ENCODE data around the gene JUN.

DNA sequence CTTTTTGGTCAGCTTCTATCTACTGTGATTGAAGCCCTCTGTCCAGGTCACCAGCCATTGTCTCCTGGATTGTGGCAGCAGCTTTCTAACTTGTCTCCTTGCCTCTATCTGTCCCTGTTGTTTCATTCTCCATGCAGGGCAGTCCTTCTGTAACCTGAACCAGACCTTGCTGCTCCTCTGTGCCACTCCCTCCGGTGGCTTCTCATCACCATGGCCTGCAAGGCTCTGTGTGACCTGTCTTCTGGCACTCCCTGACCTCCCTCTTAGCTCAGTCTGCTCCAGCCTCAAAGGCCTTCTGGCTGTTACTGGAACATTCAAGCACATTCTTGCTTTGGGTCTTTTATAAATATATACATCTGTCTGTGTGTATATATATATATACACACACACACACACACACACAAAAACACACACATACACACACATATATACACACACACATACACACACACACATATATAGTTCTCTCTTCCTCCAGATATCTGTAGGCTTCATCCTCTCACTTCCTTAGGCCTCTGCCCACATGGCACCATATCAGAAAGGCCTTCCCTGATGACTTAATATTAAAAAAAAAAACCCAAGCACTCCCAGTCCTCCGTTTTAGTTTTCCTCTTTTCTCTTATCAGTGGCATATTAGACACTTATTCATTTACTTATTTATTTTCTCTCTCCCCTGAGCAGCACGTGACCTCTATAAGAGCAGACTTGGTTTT is 21.2 kb upstream of the JUN start:
- no peak for TF ChIP-seq CTCF (optimal IDR thresholded peaks at IDR 0.05 in 1 of 3, IDR thresholded peaks at IDR 0.05 in 1 of 3, conservative IDR thresholded peaks at IDR 0.05 in 1 of 3; ENCODE audit: extremely low read depth in 1 of 3, insufficient read depth in 2 of 3, low read length in 3 of 3)
- TF ChIP-seq EZH2 (IDR thresholded peaks at IDR 0.05; ENCODE audit: low read length), result no peak
